PC-3 (cell line): ENCODE data around the gene ETFA. TPM values are rescaled to one million over a fixed set of nuclear protein-coding genes. Genes with fewer than 3 reads are reported as not detected.
"Not testable (repeated sequence)": the region's sequence is repeated elsewhere in the genome, so short reads cannot be mapped to it uniquely, and the experiment has no call there.

Source experiments
- ATAC-seq: fragments of 200-7000 bp; cut with Tn5 transposase; 2 replicates; pipeline ENCODE4 v1.9.1; 2020; ENCODE audit warnings: mild to moderate bottlenecking, moderate library complexity
- BruUV-seq: library from RNA; stranded (reverse); fragments of 400-500 nt; replicated peaks from 2 replicates; lab custom pipeline; 2021; lab: Mats Ljungman, UMichigan
- CTCF ChIA-PET: fragments of 300-600 bp; sonication (Branson Sonifier 250); formaldehyde crosslinking; loops from one replicate; lab custom pipeline; 2022; ENCODE audit warnings: antibody characterized with exemption; lab: Charles Lee
- POLR2A ChIA-PET: fragments of 300-600 bp; sonication (Branson Sonifier 250); formaldehyde crosslinking; loops from one replicate; lab custom pipeline; 2022; ENCODE audit warnings: antibody characterized with exemption; ENCODE audit not compliant: unreplicated experiment; lab: Charles Lee
- DNase-seq: peaks from one replicate; pipeline ENCODE4 v3.0.0-alpha.2; 2015
- H2AFZ ChIP-seq: fragments of 300-600 bp; sonication (generic); 2 replicates; pipeline ENCODE4 v1.6.0; 2016; ENCODE audit warnings: antibody characterized with exemption, low read length
- H3F3A ChIP-seq: fragments of 300-600 bp; sonication (generic); one replicate; pipeline ENCODE4 v1.6.0; 2017; ENCODE audit warnings: antibody characterized with exemption, low read length, control low read depth, mild to moderate bottlenecking; ENCODE audit not compliant: unreplicated experiment
- H3K27ac ChIP-seq: fragments of 300-600 bp; sonication (generic); 2 replicates; pipeline ENCODE4 v1.5.1; 2016; ENCODE audit warnings: mild to moderate bottlenecking, low read length
- H3K27me3 ChIP-seq: fragments of 300-600 bp; sonication (generic); 2 replicates; pipeline ENCODE4 v1.6.1; 2016; ENCODE audit warnings: low read length, mixed read lengths
- H3K36me3 ChIP-seq: fragments of 300-600 bp; sonication (generic); 2 replicates; pipeline ENCODE4 v1.6.1; 2016; ENCODE audit warnings: low read depth, mixed run types, low read length, mixed read lengths
- H3K4me1 ChIP-seq: fragments of 300-600 bp; sonication (generic); 2 replicates; pipeline ENCODE4 v1.5.1; 2016; ENCODE audit warnings: low read length; ENCODE audit not compliant: insufficient read depth
- H3K4me2 ChIP-seq: fragments of 300-600 bp; sonication (generic); 2 replicates; pipeline ENCODE4 v1.6.0; 2016; ENCODE audit warnings: low read length
- H3K4me3 ChIP-seq: fragments of 300-600 bp; sonication (generic); 2 replicates; pipeline ENCODE4 v1.5.1; 2016; ENCODE audit warnings: mild to moderate bottlenecking, low read length, mixed read lengths
- H3K79me2 ChIP-seq: fragments of 300-600 bp; sonication (generic); 2 replicates; pipeline ENCODE4 v1.6.1; 2017; ENCODE audit warnings: low read length, mixed read lengths
- H3K9ac ChIP-seq: fragments of 300-600 bp; sonication (generic); 2 replicates; pipeline ENCODE4 v1.6.0; 2016; ENCODE audit warnings: mild to moderate bottlenecking, low read length
- H3K9me2 ChIP-seq: fragments of 300-600 bp; sonication (generic); replicated peaks from 2 replicates; pipeline ENCODE4 v1.6.1; 2016; ENCODE audit warnings: mixed run types, low read length, mixed read lengths
- H3K9me3 ChIP-seq: fragments of 300-600 bp; sonication (generic); 2 replicates; pipeline ENCODE4 v1.6.1; 2016; ENCODE audit warnings: low read length, mixed read lengths
- H4K20me1 ChIP-seq: fragments of 300-600 bp; sonication (generic); 2 replicates; pipeline ENCODE4 v1.6.1; 2016; ENCODE audit warnings: low read length, mixed read lengths
- CTCF ChIP-seq: fragments of 300-600 bp; sonication (generic); conservative IDR thresholded peaks from 2 replicates; pipeline ENCODE4 v1.5.1; 2017; ENCODE audit warnings: antibody characterized with exemption, low read depth, mild to moderate bottlenecking, low read length
- EZH2 ChIP-seq: fragments of 300-600 bp; sonication (generic); IDR thresholded peaks from one replicate; pipeline ENCODE4 v1.6.1; 2017; ENCODE audit warnings: antibody characterized with exemption, mild to moderate bottlenecking, low read length; ENCODE audit not compliant: unreplicated experiment
- EZH2phosphoT487 ChIP-seq: fragments of 300-600 bp; sonication (generic); IDR thresholded peaks from 2 replicates; pipeline ENCODE4 v1.6.1; 2018; ENCODE audit warnings: mild to moderate bottlenecking, antibody characterized with exemption, low read length, borderline replicate concordance
- intact Hi-C: fragments of 100-400 bp; cut with micrococcal nuclease; formaldehyde crosslinking; loops from 2 replicates; pipeline ENCODE4 v1.9.0; 2023
- total RNA-seq: library from RNA; depleted of rRNA; stranded (reverse); fragments of >200 nt; gene quantifications from 2 replicates; pipeline ENCODE4 v1.2.3, GENCODE V29; 2014

Gene ETFA
- total RNA-seq, 1 experiment from 2014 or later: 160 TPM

- POLR2A ChIA-PET: no interaction called here
- no peaks in the 10 kb centered on the region for H3K36me3 ChIP-seq
- H3K9me3 ChIP-seq: no peaks in the 10 kb centered on the region
- H3K27ac ChIP-seq: no peak overlapping the region
- no peak overlapping the region for H2AFZ ChIP-seq
- no peaks in the 10 kb centered on the region for H3K9me2 ChIP-seq
- H3K4me1 ChIP-seq: no peaks in the 10 kb centered on the region
- no peaks in the 10 kb centered on the region for H4K20me1 ChIP-seq
- H3K27me3 ChIP-seq: no peaks in the 10 kb centered on the region
- no peak overlapping the region for H3K4me2 ChIP-seq
- intact Hi-C loops: no loop called here
- no TSS peak for BruUV-seq
- DNase-seq: no peak
- H3K79me2 ChIP-seq: no peaks in the 10 kb centered on the region
- no peak for TF ChIP-seq EZH2phosphoT487
- no peak for TF ChIP-seq CTCF
- no peak for TF ChIP-seq EZH2
- no peak for ATAC-seq
- CTCF ChIA-PET: no interaction called here
- no peak overlapping the region for H3K4me3 ChIP-seq
- H3F3A ChIP-seq: no peaks in the 10 kb centered on the region
- no peak overlapping the region for H3K9ac ChIP-seq
Observed at GRCh38 chr15:76274226-76274625, 37.0 kb downstream of the ETFA start.

GRCh38 chr15:76270876-76271275, 40.4 kb downstream of the ETFA start:
- Histone ChIP-seq H3K4me3 (no peak overlapping the region), H3K9ac (no peak overlapping the region), H3K9me2 (no peaks in the 10 kb centered on the region), H3K36me3 (no peaks in the 10 kb centered on the region), H3K27me3 (no peaks in the 10 kb centered on the region), H3K27ac (no peak overlapping the region), H3F3A (no peaks in the 10 kb centered on the region), H3K9me3 (no peaks in the 10 kb centered on the region), H4K20me1 (no peaks in the 10 kb centered on the region), H2AFZ (no peak overlapping the region), H3K4me1 (peaks cover 6% of the 10 kb centered on the region), H3K4me2 (no peak overlapping the region), H3K79me2 (no peaks in the 10 kb centered on the region)
- no TSS peak for BruUV-seq
- CTCF ChIA-PET: no interaction called here
- no peak for ATAC-seq
- no peak for DNase-seq
- intact Hi-C loops: no loop called here
- POLR2A ChIA-PET: no interaction called here
- TF ChIP-seq EZH2phosphoT487: no peak
- no peak for TF ChIP-seq EZH2
- no peak for TF ChIP-seq CTCF

- no peaks in the 10 kb centered on the region for H3K9me3 ChIP-seq
- H3K79me2 ChIP-seq: no peaks in the 10 kb centered on the region
- intact Hi-C loops: no loop called here
- H3K9ac ChIP-seq: no peak overlapping the region
- DNase-seq (no peak), ATAC-seq (no peak)
- H3K36me3 ChIP-seq: peaks cover 26% of the 10 kb centered on the region
- no TSS peak for BruUV-seq
- no peaks in the 10 kb centered on the region for H3F3A ChIP-seq
- peaks cover 7% of the 10 kb centered on the region for H3K4me1 ChIP-seq
- H3K4me3 ChIP-seq: no peak overlapping the region
- ChIA-PET POLR2A (no interaction called here), CTCF (no interaction called here)
- TF ChIP-seq EZH2phosphoT487 (no peak), EZH2 (no peak), CTCF (no peak)
- no peak overlapping the region for H3K4me2 ChIP-seq
- no peak overlapping the region for H3K27ac ChIP-seq
- no peaks in the 10 kb centered on the region for H3K9me2 ChIP-seq
- H2AFZ ChIP-seq: no peak overlapping the region
- H4K20me1 ChIP-seq: no peaks in the 10 kb centered on the region
- H3K27me3 ChIP-seq: no peaks in the 10 kb centered on the region
Observed at GRCh38 chr15:76267077-76267476, 44.2 kb downstream of the ETFA start.

GRCh38 chr15:76265769-76266168, 45.5 kb downstream of the ETFA start:
- POLR2A ChIA-PET, H3K9ac ChIP-seq, ATAC-seq, H3K9me2 ChIP-seq, H3K27ac ChIP-seq, H4K20me1 ChIP-seq, intact Hi-C loops, H3F3A ChIP-seq, H3K27me3 ChIP-seq, CTCF ChIA-PET, H3K4me3 ChIP-seq, H3K79me2 ChIP-seq, H3K4me1 ChIP-seq, H3K9me3 ChIP-seq, BruUV-seq, H2AFZ ChIP-seq: not testable (repeated sequence)
- H3K4me2 ChIP-seq: 0 out of 2 replicates have a peak overlapping the region, but pooled peaks have one; percentile 33
- peaks cover 26% of the 10 kb centered on the region for H3K36me3 ChIP-seq
- peak; percentile 69 for DNase-seq
